ENCODE measurements around the gene RAB1B. TPM values are rescaled to one million over a fixed set of nuclear protein-coding genes. Genes with fewer than 3 reads are reported as not detected.

The RAB1B gene
- 53.5 and 63.5 TPM in 2 replicates for total RNA-seq (ENCODE audit: low replicate concordance)

GRCh38 chr11:66268244-66268951 lies at the start of gene RAB1B:
TSS of gene RAB1B (plus strand) at chr11:66268639. CDS start at chr11:66268680, 41 bp downstream.

GRCh38 chr11:66277471-66278362 lies 9.3 kb downstream of the RAB1B start, which contains the start of gene CNIH2:
TSS of gene CNIH2 (plus strand) at chr11:66278175. CDS start at chr11:66278457, 282 bp downstream.

DNA sequence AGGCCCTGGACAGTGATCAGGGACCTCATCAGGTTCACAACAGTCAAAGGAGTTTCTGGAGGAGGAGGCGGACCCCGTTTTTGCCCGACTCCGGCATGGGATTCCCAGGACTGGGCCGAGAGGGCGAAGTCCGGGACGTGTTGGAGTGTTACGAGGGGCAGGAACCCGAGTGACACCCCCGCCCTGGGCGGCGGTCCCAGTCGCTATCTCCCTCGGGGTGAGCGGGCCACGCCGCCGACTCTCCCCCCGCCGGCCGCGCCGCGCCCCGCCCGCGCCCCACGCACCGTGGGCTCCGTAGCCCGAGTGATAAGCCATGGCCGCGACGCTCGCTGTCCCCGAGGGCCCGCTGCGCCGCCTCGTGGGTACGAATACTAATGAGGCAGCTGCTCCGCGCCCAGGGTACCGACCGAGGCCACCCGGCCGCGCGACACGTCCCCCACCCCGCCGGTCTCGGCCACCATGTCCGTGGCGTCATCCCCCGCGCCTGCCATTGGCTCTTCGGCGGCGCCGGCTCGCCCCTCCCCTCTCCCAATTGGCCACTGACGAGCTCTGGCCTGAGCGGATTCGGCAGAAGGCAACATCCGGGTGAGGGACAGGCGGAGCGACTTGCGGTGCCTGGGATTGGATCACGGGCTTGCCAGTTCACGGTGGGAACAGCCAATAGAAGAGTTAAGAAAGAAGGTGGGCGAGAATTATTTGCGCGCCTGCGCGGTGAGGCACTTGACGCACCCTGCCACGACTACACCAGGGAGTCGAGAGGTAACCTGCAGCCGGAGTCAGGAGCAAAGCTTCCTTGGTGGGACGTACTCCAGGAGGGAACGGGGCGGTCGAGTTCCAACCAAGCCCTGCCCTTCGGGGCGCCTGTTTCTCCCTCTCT lies 20.5 kb downstream of the RAB1B start, which contains the start of gene YIF1A:
YIF1A (minus strand) TSS at position 473 of the 877 bp plus-strand sequence; CDS start at position 315, 158 bp downstream.

GRCh38 chr11:66291706-66292542 lies 23.5 kb downstream of the RAB1B start, which contains the start of gene TMEM151A:
TSS of gene TMEM151A (plus strand) at chr11:66291894. CDS start at chr11:66292014, 120 bp downstream.

DNA sequence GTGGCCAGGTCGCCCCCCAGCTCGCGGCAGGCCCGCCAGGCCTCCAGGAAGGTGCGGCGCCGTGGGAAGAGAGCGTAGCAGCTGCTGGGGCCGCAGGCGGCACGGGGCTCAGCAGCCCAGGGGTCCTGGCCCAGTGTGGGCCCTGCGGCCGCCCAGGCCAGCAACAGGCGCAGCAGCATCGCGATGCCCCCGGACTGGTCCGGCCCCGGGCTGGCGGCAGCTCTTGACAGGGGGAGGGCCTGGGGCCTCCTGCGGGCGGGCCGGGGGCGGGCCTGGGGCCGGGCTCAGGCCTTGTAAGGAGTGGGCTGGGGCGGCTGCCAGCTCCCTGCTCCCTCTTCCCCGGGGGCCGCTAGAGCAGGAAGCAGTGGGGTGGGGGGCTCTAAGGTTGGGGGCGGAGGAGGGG lies 48.4 kb downstream of the RAB1B start, which contains the start of gene CD248:
CD248 (minus strand) TSS at position 196 of the 403 bp plus-strand sequence; CDS start at position 179, 17 bp downstream.

Other genes with a start within 250 kb of the RAB1B start
- 0.68 TPM in 1 of 2 replicates, not detected in the other for gene CATSPER1, start 242.2 kb upstream of the RAB1B start, total RNA-seq (ENCODE audit: low replicate concordance)
- gene GAL3ST3, start 219.5 kb upstream of the RAB1B start, total RNA-seq (ENCODE audit: low replicate concordance) = 0.38 TPM in 1 of 2 replicates, not detected in the other
- gene SF3B2, start 216.3 kb upstream of the RAB1B start, total RNA-seq (ENCODE audit: low replicate concordance) = 71.4 and 114 TPM in 2 replicates
- 53.6 and 59.8 TPM in 2 replicates for gene PACS1, start 198.4 kb upstream of the RAB1B start, total RNA-seq (ENCODE audit: low replicate concordance)
- gene KLC2, start 10.9 kb upstream of the RAB1B start, total RNA-seq (ENCODE audit: low replicate concordance) = 16.4 TPM in 2 replicates
- gene CNIH2, start 9.5 kb downstream of the RAB1B start, total RNA-seq (ENCODE audit: low replicate concordance) = 0.45 TPM in 1 of 2 replicates, not detected in the other
- 199 and 284 TPM in 2 replicates for gene YIF1A, start 20.5 kb downstream of the RAB1B start, total RNA-seq (ENCODE audit: low replicate concordance)
- gene TMEM151A, start 23.3 kb downstream of the RAB1B start, total RNA-seq (ENCODE audit: low replicate concordance) = 0.08 and 0.23 TPM in 2 replicates
- gene CD248, start 48.4 kb downstream of the RAB1B start, total RNA-seq (ENCODE audit: low replicate concordance) = 2.6 and 108 TPM in 2 replicates
- gene RIN1, start 67.8 kb downstream of the RAB1B start, total RNA-seq (ENCODE audit: low replicate concordance) = 6.8 and 9.7 TPM in 2 replicates
- gene BRMS1, start 76.5 kb downstream of the RAB1B start, total RNA-seq (ENCODE audit: low replicate concordance) = 45.7 and 53.4 TPM in 2 replicates
- 23.0 and 36.9 TPM in 2 replicates for gene B4GAT1, start 79.0 kb downstream of the RAB1B start, total RNA-seq (ENCODE audit: low replicate concordance)
- 0.08 TPM in 1 of 2 replicates, not detected in the other for gene SLC29A2, start 103.1 kb downstream of the RAB1B start, total RNA-seq (ENCODE audit: low replicate concordance)
- gene NPAS4, start 152.4 kb downstream of the RAB1B start, total RNA-seq (ENCODE audit: low replicate concordance) = not detected in 2 replicates
- 20.7 and 38.6 TPM in 2 replicates for gene MRPL11, start 170.2 kb downstream of the RAB1B start, total RNA-seq (ENCODE audit: low replicate concordance)
- 8.8 and 20.0 TPM in 2 replicates for gene PELI3, start 198.3 kb downstream of the RAB1B start, total RNA-seq (ENCODE audit: low replicate concordance)
- 28.5 and 67.1 TPM in 2 replicates for gene DPP3, start 211.8 kb downstream of the RAB1B start, total RNA-seq (ENCODE audit: low replicate concordance)
- 18.4 and 27.6 TPM in 2 replicates for gene BBS1, start 242.0 kb downstream of the RAB1B start, total RNA-seq (ENCODE audit: low replicate concordance)